ENCODE results near the gene SRPRB. TPM values are rescaled to one million over a fixed set of nuclear protein-coding genes. Genes with fewer than 3 reads are reported as not detected.

The SRPRB gene
- polyA plus RNA-seq, 2 of the 4 experiments (the other 2 are of a cell fraction): 41.9 to 64.6 TPM

DNA sequence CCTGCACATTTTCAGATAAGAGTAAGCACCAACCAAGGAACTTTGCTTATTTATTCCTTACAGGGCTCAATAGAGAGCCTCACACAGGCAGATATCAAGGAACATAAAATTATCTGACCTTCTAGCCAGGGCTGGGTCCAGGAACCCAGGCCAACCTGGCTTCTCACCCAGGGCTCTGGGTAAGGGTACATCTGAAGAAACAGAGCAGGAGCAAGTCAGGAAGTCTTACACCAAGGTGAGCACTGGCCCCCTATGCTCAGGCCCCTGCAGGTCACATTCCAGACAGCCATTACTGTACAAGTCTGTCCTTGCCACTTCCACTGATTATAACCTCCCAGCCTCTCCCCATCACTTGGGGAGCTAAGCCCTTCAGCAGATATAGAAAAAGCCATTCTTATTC lies 40.4 kb upstream of the SRPRB start:
- no peak overlapping the region for H3K27ac ChIP-seq
- TF ChIP-seq, protein P1, sequence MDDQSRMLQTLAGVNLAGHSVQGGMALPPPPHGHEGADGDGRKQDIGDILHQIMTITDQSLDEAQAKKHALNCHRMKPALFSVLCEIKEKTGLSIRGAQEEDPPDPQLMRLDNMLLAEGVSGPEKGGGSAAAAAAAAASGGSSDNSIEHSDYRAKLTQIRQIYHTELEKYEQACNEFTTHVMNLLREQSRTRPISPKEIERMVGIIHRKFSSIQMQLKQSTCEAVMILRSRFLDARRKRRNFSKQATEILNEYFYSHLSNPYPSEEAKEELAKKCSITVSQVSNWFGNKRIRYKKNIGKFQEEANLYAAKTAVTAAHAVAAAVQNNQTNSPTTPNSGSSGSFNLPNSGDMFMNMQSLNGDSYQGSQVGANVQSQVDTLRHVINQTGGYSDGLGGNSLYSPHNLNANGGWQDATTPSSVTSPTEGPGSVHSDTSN (IDR thresholded peaks at IDR 0.05): no peak
- TF ChIP-seq POLR2AphosphoS2 (conservative IDR thresholded peaks at IDR 0.05; ENCODE audit: low read length) (no peak), TP53 (CRISPR knock-in tag; IDR thresholded peaks at IDR 0.05) (no peak), RCOR1 (IDR thresholded peaks at IDR 0.05; ENCODE audit: low read depth, low read length) (no peak), RFX5 (IDR thresholded peaks at IDR 0.05) (no peak), KDM1A (IDR thresholded peaks at IDR 0.05; ENCODE audit: low read depth) (no peak), SMC3 (IDR thresholded peaks at IDR 0.05) (no peak), MAFK (IDR thresholded peaks at IDR 0.05; ENCODE audit: partially characterized antibody) (no peak), POLR2A (IDR thresholded peaks at IDR 0.05; ENCODE audit: low read length) (no peak), MAZ (IDR thresholded peaks at IDR 0.05; ENCODE audit: borderline replicate concordance, low read depth, low read length) (no peak), PHF8 (IDR thresholded peaks at IDR 0.05; ENCODE audit: borderline replicate concordance, low read depth) (no peak), ZNF302 (CRISPR knock-in tag; IDR thresholded peaks at IDR 0.05) (no peak), HDAC2 (IDR thresholded peaks at IDR 0.05) (no peak), NPAS2 (CRISPR knock-in tag; IDR thresholded peaks at IDR 0.05; ENCODE audit: borderline replicate concordance) (no peak), ZC3H11A (IDR thresholded peaks at IDR 0.05) (no peak)
- TF ChIP-seq, protein P2, sequence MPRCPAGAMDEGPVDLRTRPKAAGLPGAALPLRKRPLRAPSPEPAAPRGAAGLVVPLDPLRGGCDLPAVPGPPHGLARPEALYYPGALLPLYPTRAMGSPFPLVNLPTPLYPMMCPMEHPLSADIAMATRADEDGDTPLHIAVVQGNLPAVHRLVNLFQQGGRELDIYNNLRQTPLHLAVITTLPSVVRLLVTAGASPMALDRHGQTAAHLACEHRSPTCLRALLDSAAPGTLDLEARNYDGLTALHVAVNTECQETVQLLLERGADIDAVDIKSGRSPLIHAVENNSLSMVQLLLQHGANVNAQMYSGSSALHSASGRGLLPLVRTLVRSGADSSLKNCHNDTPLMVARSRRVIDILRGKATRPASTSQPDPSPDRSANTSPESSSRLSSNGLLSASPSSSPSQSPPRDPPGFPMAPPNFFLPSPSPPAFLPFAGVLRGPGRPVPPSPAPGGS (IDR thresholded peaks at IDR 0.05): no peak
- TF ChIP-seq, protein P3, sequence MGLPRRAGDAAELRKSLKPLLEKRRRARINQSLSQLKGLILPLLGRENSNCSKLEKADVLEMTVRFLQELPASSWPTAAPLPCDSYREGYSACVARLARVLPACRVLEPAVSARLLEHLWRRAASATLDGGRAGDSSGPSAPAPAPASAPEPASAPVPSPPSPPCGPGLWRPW (IDR thresholded peaks at IDR 0.05): no peak
- H3K4me3 ChIP-seq: no peak overlapping the region
- ChIA-PET POLR2A (no interaction called here), CTCF (no interaction called here)
- no peak for DNase-seq (ENCODE audit: low read depth in 1 of 2, low spot score in 1 of 2)
- FAIRE-seq: no peak
- no peaks in the 10 kb centered on the region for H3K4me1 ChIP-seq
- H3K4me2 ChIP-seq: no peak overlapping the region
- no peak for ATAC-seq
- H3K9me3 ChIP-seq: no peaks in the 10 kb centered on the region

DNA sequence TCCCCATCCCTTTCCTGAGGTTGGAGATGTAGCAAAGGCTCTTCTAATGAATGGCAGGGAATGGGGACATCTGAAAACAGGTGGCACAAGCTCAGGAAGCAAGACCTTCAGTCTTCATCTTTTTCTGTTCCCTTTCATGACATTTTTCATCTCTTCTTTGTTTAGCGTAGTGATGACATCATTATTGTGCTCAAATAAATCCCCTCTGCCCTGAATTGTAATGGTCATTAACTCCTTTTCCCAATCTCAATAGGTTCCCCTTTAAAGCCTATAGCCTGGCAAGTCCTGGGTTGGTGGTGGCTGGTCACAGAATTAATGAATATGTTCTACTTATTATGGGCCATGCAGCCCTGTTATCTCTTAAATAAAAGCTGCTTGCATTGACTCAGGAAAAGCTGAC lies 38.0 kb upstream of the SRPRB start:
- 77% methylated on average over 1 of the region's 1 CpG for WGBS (ENCODE audit: missing lambda C conversion rate)
- Histone ChIP-seq H3K4me2 (no peak overlapping the region), H3K4me1 (no peaks in the 10 kb centered on the region), H3K9me3 (no peaks in the 10 kb centered on the region), H3K4me3 (no peak overlapping the region), H3K27ac (no peak overlapping the region)
- ChIA-PET POLR2A (no interaction called here), CTCF (no interaction called here)
- TF ChIP-seq, protein P4, sequence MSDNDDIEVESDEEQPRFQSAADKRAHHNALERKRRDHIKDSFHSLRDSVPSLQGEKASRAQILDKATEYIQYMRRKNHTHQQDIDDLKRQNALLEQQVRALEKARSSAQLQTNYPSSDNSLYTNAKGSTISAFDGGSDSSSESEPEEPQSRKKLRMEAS (IDR thresholded peaks at IDR 0.05): no peak
- TF ChIP-seq FOXS1 (CRISPR knock-in tag; IDR thresholded peaks at IDR 0.05) (no peak), CBX2 (IDR thresholded peaks at IDR 0.05; ENCODE audit: borderline replicate concordance, low read depth) (no peak), RAD21 (conservative IDR thresholded peaks at IDR 0.05 in 1 of 2, IDR thresholded peaks at IDR 0.05 in 1 of 2) (no peak), CEBPB (IDR thresholded peaks at IDR 0.05) (no peak), CHD4 (IDR thresholded peaks at IDR 0.05; ENCODE audit: borderline replicate concordance) (no peak), RFX5 (IDR thresholded peaks at IDR 0.05) (no peak), TFCP2L1 (CRISPR knock-in tag; IDR thresholded peaks at IDR 0.05) (no peak), POLR2AphosphoS2 (conservative IDR thresholded peaks at IDR 0.05; ENCODE audit: low read length) (no peak), HEYL (CRISPR knock-in tag; IDR thresholded peaks at IDR 0.05) (no peak), POLR2A (IDR thresholded peaks at IDR 0.05; ENCODE audit: low read length) (no peak), CBX8 (IDR thresholded peaks at IDR 0.05) (no peak), BHLHE40 (IDR thresholded peaks at IDR 0.05; ENCODE audit: low read depth, low read length) (no peak), SMC3 (IDR thresholded peaks at IDR 0.05) (no peak), MAZ (IDR thresholded peaks at IDR 0.05; ENCODE audit: borderline replicate concordance, low read depth, low read length) (no peak), JUN (IDR thresholded peaks at IDR 0.05) (no peak), ESRRA (IDR thresholded peaks at IDR 0.05; ENCODE audit: borderline replicate concordance, low read length) (no peak)
- TF ChIP-seq, protein P5, sequence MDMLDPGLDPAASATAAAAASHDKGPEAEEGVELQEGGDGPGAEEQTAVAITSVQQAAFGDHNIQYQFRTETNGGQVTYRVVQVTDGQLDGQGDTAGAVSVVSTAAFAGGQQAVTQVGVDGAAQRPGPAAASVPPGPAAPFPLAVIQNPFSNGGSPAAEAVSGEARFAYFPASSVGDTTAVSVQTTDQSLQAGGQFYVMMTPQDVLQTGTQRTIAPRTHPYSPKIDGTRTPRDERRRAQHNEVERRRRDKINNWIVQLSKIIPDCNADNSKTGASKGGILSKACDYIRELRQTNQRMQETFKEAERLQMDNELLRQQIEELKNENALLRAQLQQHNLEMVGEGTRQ (IDR thresholded peaks at IDR 0.05): no peak
- TF ChIP-seq, protein P6, sequence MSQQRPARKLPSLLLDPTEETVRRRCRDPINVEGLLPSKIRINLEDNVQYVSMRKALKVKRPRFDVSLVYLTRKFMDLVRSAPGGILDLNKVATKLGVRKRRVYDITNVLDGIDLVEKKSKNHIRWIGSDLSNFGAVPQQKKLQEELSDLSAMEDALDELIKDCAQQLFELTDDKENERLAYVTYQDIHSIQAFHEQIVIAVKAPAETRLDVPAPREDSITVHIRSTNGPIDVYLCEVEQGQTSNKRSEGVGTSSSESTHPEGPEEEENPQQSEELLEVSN (IDR thresholded peaks at IDR 0.05; ENCODE audit: borderline replicate concordance, low read depth): no peak
- TF ChIP-seq, protein P7, sequence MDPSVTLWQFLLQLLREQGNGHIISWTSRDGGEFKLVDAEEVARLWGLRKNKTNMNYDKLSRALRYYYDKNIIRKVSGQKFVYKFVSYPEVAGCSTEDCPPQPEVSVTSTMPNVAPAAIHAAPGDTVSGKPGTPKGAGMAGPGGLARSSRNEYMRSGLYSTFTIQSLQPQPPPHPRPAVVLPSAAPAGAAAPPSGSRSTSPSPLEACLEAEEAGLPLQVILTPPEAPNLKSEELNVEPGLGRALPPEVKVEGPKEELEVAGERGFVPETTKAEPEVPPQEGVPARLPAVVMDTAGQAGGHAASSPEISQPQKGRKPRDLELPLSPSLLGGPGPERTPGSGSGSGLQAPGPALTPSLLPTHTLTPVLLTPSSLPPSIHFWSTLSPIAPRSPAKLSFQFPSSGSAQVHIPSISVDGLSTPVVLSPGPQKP (IDR thresholded peaks at IDR 0.05; ENCODE audit: low read depth, low read length): no peak
- DNase-seq (ENCODE audit: low read depth in 1 of 2, low spot score in 1 of 2) (no peak), FAIRE-seq (no peak), ATAC-seq (no peak)

Measured in A549 (cell line).